IMR-90 (cell line): ENCODE data around the gene JAKMIP2. TPM values are rescaled to one million over a fixed set of nuclear protein-coding genes. Genes with fewer than 3 reads are reported as not detected.

Source experiments
- ATAC-seq: fragments of 200-7000 bp; cut with Tn5 transposase; 2 replicates; pipeline ENCODE4 v1.9.1; 2020; ENCODE audit warnings: low read depth, mild to moderate bottlenecking, moderate library complexity
- BruUV-seq: library from RNA; stranded (reverse); fragments of 400-500 nt; replicated peaks from 2 replicates; lab custom pipeline; 2021; lab: Mats Ljungman, UMichigan
- CTCF ChIA-PET: fragments of 300-600 bp; formaldehyde crosslinking; extraction: SDS; loops from one replicate; lab custom pipeline; 2021; ENCODE audit warnings: antibody characterized with exemption; lab: Yijun Ruan, JAX
- POLR2A ChIA-PET: fragments of 300-600 bp; sonication (Branson Sonifier 250); formaldehyde crosslinking; loops from one replicate; lab custom pipeline; 2022; ENCODE audit warnings: antibody characterized with exemption; ENCODE audit not compliant: unreplicated experiment; lab: Charles Lee
- DNase-seq: peaks from one replicate; pipeline ENCODE4 v3.0.0; 2013
- H2AFZ ChIP-seq: replicated peaks from 2 replicates; pipeline ENCODE3; 2013; ENCODE audit warnings: low read length, mild to moderate bottlenecking; ENCODE audit not compliant: poor library complexity
- H2AK5ac ChIP-seq: 2 replicates; pipeline ENCODE4 v1.6.1; 2013; ENCODE audit warnings: low read depth, low read length, inconsistent platforms
- H2AK9ac ChIP-seq: replicated peaks from 2 replicates; pipeline ENCODE3; 2013; ENCODE audit warnings: mild to moderate bottlenecking, low read depth, low read length, moderate library complexity; ENCODE audit not compliant: poor library complexity
- H2BK120ac ChIP-seq: 2 replicates; pipeline ENCODE4 v1.6.1; 2013; ENCODE audit warnings: low read depth, low read length, inconsistent platforms
- H2BK15ac ChIP-seq: 3 replicates; pipeline ENCODE4 v1.6.1; 2013; ENCODE audit warnings: low read depth, low read length, inconsistent platforms
- H2BK20ac ChIP-seq: 2 replicates; pipeline ENCODE4 v1.6.1; 2013; ENCODE audit warnings: low read depth, mild to moderate bottlenecking, inconsistent platforms, low read length, moderate library complexity
- H2BK5ac ChIP-seq: 2 replicates; pipeline ENCODE4 v1.6.1; 2013; ENCODE audit warnings: mild to moderate bottlenecking, low read depth, low read length, inconsistent platforms; ENCODE audit not compliant: poor library complexity, severe bottlenecking
- H3K14ac ChIP-seq: replicated peaks from 2 replicates; pipeline ENCODE4 v1.6.1; 2013; ENCODE audit warnings: low read depth, low read length, inconsistent platforms
- H3K18ac ChIP-seq: 2 replicates; pipeline ENCODE4 v1.6.1; 2013; ENCODE audit warnings: low read depth, low read length, control low read depth
- H3K23ac ChIP-seq: 2 replicates; pipeline ENCODE4 v1.6.1; 2013; ENCODE audit warnings: low read depth, low read length, inconsistent platforms
- H3K27ac ChIP-seq: 2 replicates; pipeline ENCODE4 v1.5.1; 2013; ENCODE audit warnings: mild to moderate bottlenecking, control low read depth, low read length; ENCODE audit not compliant: insufficient read depth
- H3K27me3 ChIP-seq: 2 replicates; pipeline ENCODE4 v1.6.1; 2013; ENCODE audit warnings: low read length; ENCODE audit not compliant: control insufficient read depth, insufficient read depth
- H3K36me3 ChIP-seq: 2 replicates; pipeline ENCODE4 v1.6.1; 2013; ENCODE audit warnings: low read length, mixed read lengths; ENCODE audit not compliant: control insufficient read depth, insufficient read depth
- H3K4ac ChIP-seq: 2 replicates; pipeline ENCODE4 v1.6.1; 2013; ENCODE audit warnings: low read depth, low read length, inconsistent platforms
- H3K4me1 ChIP-seq: 2 replicates; pipeline ENCODE4 v1.6.1; 2013; ENCODE audit warnings: low read length, mixed read lengths; ENCODE audit not compliant: control insufficient read depth, insufficient read depth
- H3K4me2 ChIP-seq: 2 replicates; pipeline ENCODE4 v1.6.1; 2013; ENCODE audit warnings: low read depth, mild to moderate bottlenecking, control low read depth, low read length, moderate library complexity
- H3K4me3 ChIP-seq: 2 replicates; pipeline ENCODE4 v1.5.1; 2013; ENCODE audit warnings: low read depth, mild to moderate bottlenecking, control low read depth, low read length, moderate library complexity; ENCODE audit not compliant: insufficient read depth
- H3K56ac ChIP-seq: 2 replicates; pipeline ENCODE4 v1.6.1; 2013; ENCODE audit warnings: low read length, inconsistent platforms; ENCODE audit not compliant: insufficient read depth; ENCODE audit errors: extremely low read depth
- H3K79me1 ChIP-seq, 2 experiments: 2 replicates each; pipeline ENCODE4 v1.6.1; 2013; ENCODE audit warnings: low read length in 2 of 2, inconsistent platforms in 1 of 2, low read depth in 1 of 2
- H3K9ac ChIP-seq: 2 replicates; pipeline ENCODE4 v1.6.1; 2013; ENCODE audit warnings: low read depth, low read length, control low read depth
- H3K9me1 ChIP-seq: 2 replicates; pipeline ENCODE4 v1.6.1; 2013; ENCODE audit warnings: low read length, inconsistent platforms; ENCODE audit not compliant: insufficient read depth
- H3K9me3 ChIP-seq: 2 replicates; pipeline ENCODE4 v1.6.1; 2013; ENCODE audit warnings: low read length; ENCODE audit not compliant: control insufficient read depth, insufficient read depth
- H4K20me1 ChIP-seq: 2 replicates; pipeline ENCODE4 v1.6.1; 2013; ENCODE audit warnings: low read length, inconsistent platforms; ENCODE audit not compliant: insufficient read depth
- H4K5ac ChIP-seq: 2 replicates; pipeline ENCODE4 v1.6.1; 2013; ENCODE audit warnings: mild to moderate bottlenecking, low read depth, low read length, control low read depth
- H4K8ac ChIP-seq, 2 experiments: 2 replicates each; pipeline ENCODE4 v1.6.1; 2013; ENCODE audit warnings: low read depth in 2 of 2, low read length in 2 of 2, control low read depth in 1 of 2, inconsistent platforms in 1 of 2
- H4K91ac ChIP-seq: 2 replicates; pipeline ENCODE4 v1.6.1; 2013; ENCODE audit warnings: low read depth, low read length, inconsistent platforms; ENCODE audit not compliant: insufficient read depth
- CHD1 ChIP-seq: IDR thresholded peaks from 2 replicates; pipeline ENCODE4 v1.6.1; 2012; ENCODE audit warnings: low read depth, low read length, improper control_type of control experiment
- MAZ ChIP-seq: IDR thresholded peaks from 2 replicates; pipeline ENCODE4 v1.6.1; 2012; ENCODE audit warnings: low read depth, mild to moderate bottlenecking, low read length, improper control_type of control experiment, moderate library complexity, borderline replicate concordance
- MXI1 ChIP-seq: IDR thresholded peaks from 2 replicates; pipeline ENCODE4 v1.6.1; 2012; ENCODE audit warnings: low read depth, mild to moderate bottlenecking, low read length, moderate library complexity, borderline replicate concordance
- NFE2L2 ChIP-seq: fragments of 150-350 bp; IDR thresholded peaks from 2 replicates; pipeline ENCODE4 v1.6.1; 2016; ENCODE audit warnings: low read depth, mild to moderate bottlenecking, low read length
- RAD21 ChIP-seq: IDR thresholded peaks from 2 replicates; pipeline ENCODE4 v1.6.1; 2012; ENCODE audit warnings: low read length, improper control_type of control experiment
- RFX5 ChIP-seq: IDR thresholded peaks from 2 replicates; pipeline ENCODE4 v1.8.0; 2012; ENCODE audit warnings: low read depth, mild to moderate bottlenecking, low read length, moderate library complexity
- WGBS, 2 experiments: methylation state at CpG; one replicate each; pipeline versions ENCODE4 v1.1.5 to v1.1.7; 2013; ENCODE audit warnings: missing lambda C conversion rate in 2 of 2; ENCODE audit not compliant: insufficient read length in 1 of 2; ENCODE audit errors: extremely low coverage in 2 of 2; 5-methylcytosine and 5-hydroxymethylcytosine counted together
- dilution Hi-C: fragments of 300-500 bp; cut with HindIII; formaldehyde crosslinking; loops from one replicate; pipeline ENCODE4 v1.14.3; 2018; ENCODE audit warnings: low sequenced_read_pairs; ENCODE audit not compliant: unreplicated experiment
- in situ Hi-C: fragments of 300-500 bp; cut with MboI; formaldehyde crosslinking; loops from 3 replicates; pipeline ENCODE4 v1.14.3; 2019; ENCODE audit warnings: low sequenced_read_pairs, inconsistent platforms, mixed read lengths
- intact Hi-C: fragments of 100-400 bp; cut with micrococcal nuclease; formaldehyde crosslinking; loops from 2 replicates; pipeline ENCODE4 v1.10.0; 2022
- polyA plus RNA-seq, 3 experiments: library from polyadenylated mRNA; depleted of rRNA; stranded (reverse); fragments of >200 nt; gene quantifications; 2 replicates each; pipeline ENCODE4 v1.2.3, GENCODE V29; 2012; ENCODE audit warnings: low replicate concordance in 1 of 3
- total RNA-seq: library from RNA; depleted of rRNA; stranded (reverse); fragments of >200 nt; gene quantifications from 2 replicates; pipeline ENCODE4 v1.2.3, GENCODE V29; 2012
- TF ChIP-seq, protein P1 (sequence below): conservative IDR thresholded peaks from 2 replicates; pipeline ENCODE4 v1.5.1; 2012; ENCODE audit warnings: mild to moderate bottlenecking, low read depth, low read length, improper control_type of control experiment
- TF ChIP-seq, protein P2 (sequence below): fragments of 150-350 bp; IDR thresholded peaks from 2 replicates; pipeline ENCODE4 v1.6.1; 2016; ENCODE audit warnings: low read depth, mild to moderate bottlenecking, low read length, moderate library complexity, borderline replicate concordance

Gene JAKMIP2
- total and polyA plus RNA-seq, 2 of the 4 experiments (the other 2 are of a cell fraction): under 0.01 TPM; not detected in 1

GRCh38 chr5:147564124-147564486 is 218.4 kb downstream of the JAKMIP2 start:
- Histone ChIP-seq H3K18ac (no peak overlapping the region), H3K23ac (no peak overlapping the region), H2BK120ac (no peak overlapping the region), H4K8ac (no peak overlapping the region), H4K5ac (no peak overlapping the region), H3K79me1 (no peaks in the 10 kb centered on the region), H3K56ac (no peak overlapping the region), H3K14ac (no peak overlapping the region), H3K4ac (no peak overlapping the region), H2BK5ac (no peak overlapping the region), H2AFZ (no peak overlapping the region), H3K9me1 (no peaks in the 10 kb centered on the region), H3K4me3 (no peak overlapping the region), H2BK15ac (no peak overlapping the region), H4K91ac (no peak overlapping the region), H2AK5ac (no peak overlapping the region), H3K36me3 (no peaks in the 10 kb centered on the region), H2AK9ac (no peak overlapping the region), H3K9me3 (no peaks in the 10 kb centered on the region), H4K20me1 (no peaks in the 10 kb centered on the region), H3K27ac (no peak overlapping the region), H3K4me2 (no peak overlapping the region), H3K9ac (no peak overlapping the region), H2BK20ac (no peak overlapping the region), H3K27me3 (peaks cover 2% of the 10 kb centered on the region), H3K4me1 (no peaks in the 10 kb centered on the region)
- no CpG with 5 or more reads among the region's 3 CpGs for WGBS, 2 experiments
- BruUV-seq: no TSS peak
- ChIA-PET CTCF (interaction anchor here (0.7 to 1.1 kb wide), 3 partner anchors 14 to 110 kb away, joined by 3 to 4 read pairs (median 3); no protein-coding TSS in a partner anchor), POLR2A (no interaction called here)
- DNase-seq: no peak
- no peak for ATAC-seq
- TF ChIP-seq MXI1: no peak
- no peak for TF ChIP-seq RFX5
- TF ChIP-seq, protein P1, sequence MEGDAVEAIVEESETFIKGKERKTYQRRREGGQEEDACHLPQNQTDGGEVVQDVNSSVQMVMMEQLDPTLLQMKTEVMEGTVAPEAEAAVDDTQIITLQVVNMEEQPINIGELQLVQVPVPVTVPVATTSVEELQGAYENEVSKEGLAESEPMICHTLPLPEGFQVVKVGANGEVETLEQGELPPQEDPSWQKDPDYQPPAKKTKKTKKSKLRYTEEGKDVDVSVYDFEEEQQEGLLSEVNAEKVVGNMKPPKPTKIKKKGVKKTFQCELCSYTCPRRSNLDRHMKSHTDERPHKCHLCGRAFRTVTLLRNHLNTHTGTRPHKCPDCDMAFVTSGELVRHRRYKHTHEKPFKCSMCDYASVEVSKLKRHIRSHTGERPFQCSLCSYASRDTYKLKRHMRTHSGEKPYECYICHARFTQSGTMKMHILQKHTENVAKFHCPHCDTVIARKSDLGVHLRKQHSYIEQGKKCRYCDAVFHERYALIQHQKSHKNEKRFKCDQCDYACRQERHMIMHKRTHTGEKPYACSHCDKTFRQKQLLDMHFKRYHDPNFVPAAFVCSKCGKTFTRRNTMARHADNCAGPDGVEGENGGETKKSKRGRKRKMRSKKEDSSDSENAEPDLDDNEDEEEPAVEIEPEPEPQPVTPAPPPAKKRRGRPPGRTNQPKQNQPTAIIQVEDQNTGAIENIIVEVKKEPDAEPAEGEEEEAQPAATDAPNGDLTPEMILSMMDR: no peak
- TF ChIP-seq CHD1: no peak
- no peak for TF ChIP-seq MAZ
- no peak for TF ChIP-seq NFE2L2
- TF ChIP-seq, protein P2, sequence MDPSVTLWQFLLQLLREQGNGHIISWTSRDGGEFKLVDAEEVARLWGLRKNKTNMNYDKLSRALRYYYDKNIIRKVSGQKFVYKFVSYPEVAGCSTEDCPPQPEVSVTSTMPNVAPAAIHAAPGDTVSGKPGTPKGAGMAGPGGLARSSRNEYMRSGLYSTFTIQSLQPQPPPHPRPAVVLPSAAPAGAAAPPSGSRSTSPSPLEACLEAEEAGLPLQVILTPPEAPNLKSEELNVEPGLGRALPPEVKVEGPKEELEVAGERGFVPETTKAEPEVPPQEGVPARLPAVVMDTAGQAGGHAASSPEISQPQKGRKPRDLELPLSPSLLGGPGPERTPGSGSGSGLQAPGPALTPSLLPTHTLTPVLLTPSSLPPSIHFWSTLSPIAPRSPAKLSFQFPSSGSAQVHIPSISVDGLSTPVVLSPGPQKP: no peak
- no peak for TF ChIP-seq RAD21
- intact Hi-C loops (no loop called here), dilution Hi-C loops (no loop called here), in situ Hi-C loops (loop anchor here (5.0 kb wide), 2 partner anchors 112 to 172 kb away; no protein-coding TSS in a partner anchor)
